ENCODE results near the gene SOBP.

DNA sequence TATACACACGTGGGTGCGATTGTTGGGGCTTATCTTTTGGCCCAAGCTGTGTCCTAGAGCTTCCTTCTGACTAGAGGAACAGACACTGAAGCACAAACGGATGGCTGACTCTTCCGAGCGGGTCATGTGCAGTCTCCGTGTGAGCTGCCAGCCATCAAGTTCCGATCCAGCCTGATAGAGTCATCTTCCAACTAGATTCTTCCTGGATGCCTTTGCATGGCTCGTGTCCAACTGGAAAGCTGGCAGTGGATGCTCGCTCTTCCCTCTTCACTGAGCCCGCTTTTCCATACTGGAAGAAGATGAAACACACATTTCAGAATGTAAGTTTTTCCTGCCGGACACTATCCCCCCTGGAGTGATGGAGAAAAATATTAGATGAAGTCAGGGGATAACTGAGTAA, 186.1 kb downstream of the SOBP start:
- no peak for TF ChIP-seq SUZ12 (IDR thresholded peaks at IDR 0.05; ENCODE audit: extremely low read depth, insufficient read depth, insufficient read length)
- TF ChIP-seq ZNF274 (IDR thresholded peaks at IDR 0.05; ENCODE audit: low read depth, low read length) = no peak
